AG10803 (cell line): ENCODE results near the gene PPP1CB.

Experiments
- DNase-seq: peaks from one replicate; pipeline ENCODE4 v3.0.0; 2010; ENCODE audit warnings: low read depth
- H3K4me3 ChIP-seq: 2 replicates; pipeline ENCODE4 v1.5.1; 2011; ENCODE audit warnings: mild to moderate bottlenecking, low read length, control low read depth
- CTCF ChIP-seq: conservative IDR thresholded peaks from 2 replicates; pipeline ENCODE4 v1.5.1; 2011; ENCODE audit warnings: mild to moderate bottlenecking, low read length, control low read depth, inconsistent platforms

Gene PPP1CB

DNA sequence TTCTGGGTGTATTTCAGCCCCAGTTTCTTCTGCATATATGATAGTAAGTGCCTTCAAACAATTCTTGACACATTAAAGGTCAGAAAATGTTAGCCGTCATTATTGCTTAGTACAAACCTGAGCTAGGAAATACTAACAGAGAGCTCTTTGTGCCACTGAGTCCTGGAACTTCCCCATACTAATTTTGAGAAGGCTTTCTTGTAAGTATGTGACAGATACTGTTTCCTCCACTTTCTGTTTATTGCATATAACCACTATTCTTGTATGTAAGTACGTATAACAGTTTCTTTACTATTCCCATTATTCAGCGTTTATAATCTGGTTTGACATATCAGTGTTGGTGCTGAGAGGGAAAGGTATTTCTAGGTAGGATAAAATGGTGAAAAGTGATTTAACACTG lies 9.8 kb downstream of the PPP1CB start:
- no peak for DNase-seq
- no peak overlapping the region for H3K4me3 ChIP-seq
- no peak for TF ChIP-seq CTCF

GRCh38 chr2:28764909-28765711 lies 13.5 kb downstream of the PPP1CB start:
- no peak overlapping the region for H3K4me3 ChIP-seq
- peak; percentile 64 for DNase-seq
- TF ChIP-seq CTCF, result no peak

GRCh38 chr2:28766070-28766469 lies 14.4 kb downstream of the PPP1CB start:
- TF ChIP-seq CTCF, result no peak
- H3K4me3 ChIP-seq, result no peak overlapping the region
- DNase-seq, result no peak

DNA sequence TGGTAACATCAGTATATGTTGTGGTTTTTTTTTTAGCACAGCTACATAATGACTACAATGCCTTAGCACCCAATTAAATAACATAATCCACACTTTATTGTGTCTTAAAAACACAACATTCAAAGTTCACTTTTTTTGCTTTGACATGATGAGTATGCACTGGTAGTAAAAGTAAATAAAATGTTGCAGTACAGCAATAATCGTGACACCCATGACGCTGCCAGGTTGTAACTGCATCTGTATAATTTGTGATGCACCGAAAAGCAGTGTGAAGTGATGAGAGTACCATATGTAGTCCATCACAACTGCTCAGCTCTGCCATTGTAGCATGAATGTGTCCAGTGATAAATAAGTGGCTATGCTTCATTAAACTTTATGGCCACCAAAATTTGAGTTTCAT lies 15.7 kb downstream of the PPP1CB start:
- no peak for DNase-seq
- H3K4me3 ChIP-seq, result no peak overlapping the region
- no peak for TF ChIP-seq CTCF

DNA sequence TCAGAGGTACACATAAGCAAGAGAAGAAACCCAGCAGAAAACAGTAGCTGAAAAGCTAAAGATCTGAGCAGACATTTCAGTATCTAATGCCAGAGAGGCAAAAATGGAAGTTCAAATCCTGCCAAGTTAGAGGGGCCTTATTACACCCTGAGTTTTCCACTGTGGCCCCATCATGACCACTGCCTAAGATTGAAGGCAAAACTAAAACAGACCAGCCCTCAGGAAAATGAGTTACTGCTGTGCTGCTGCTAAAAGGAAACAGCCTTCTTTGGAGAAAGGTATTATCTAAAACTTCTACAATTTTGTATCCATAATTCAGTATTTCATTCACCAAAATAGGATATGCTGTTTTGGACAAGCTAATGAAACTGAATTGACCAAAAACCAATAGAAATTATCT lies 16.8 kb downstream of the PPP1CB start:
- no peak for TF ChIP-seq CTCF
- no peak overlapping the region for H3K4me3 ChIP-seq
- DNase-seq, result no peak

- TF ChIP-seq CTCF, result no peak
- no peak overlapping the region for H3K4me3 ChIP-seq
- DNase-seq, result no peak
These were observed 17.3 kb downstream of the PPP1CB start for GRCh38 chr2:28768952-28769351.

GRCh38 chr2:28772351-28772750 lies 20.7 kb downstream of the PPP1CB start:
- H3K4me3 ChIP-seq, result no peak overlapping the region
- no peak for TF ChIP-seq CTCF
- DNase-seq, result no peak
